Cortex of kidney (tissue), 1 donor: ENCODE results near the gene ITGAL.
"Not testable (repeated sequence)": the region's sequence is repeated elsewhere in the genome, so short reads cannot be mapped to it uniquely, and the experiment has no call there.

Experiments used
- DNase-seq: peaks from one replicate; lab custom pipeline; 2025; lab: John Stamatoyannopoulos, UW

ITGAL gene

DNA sequence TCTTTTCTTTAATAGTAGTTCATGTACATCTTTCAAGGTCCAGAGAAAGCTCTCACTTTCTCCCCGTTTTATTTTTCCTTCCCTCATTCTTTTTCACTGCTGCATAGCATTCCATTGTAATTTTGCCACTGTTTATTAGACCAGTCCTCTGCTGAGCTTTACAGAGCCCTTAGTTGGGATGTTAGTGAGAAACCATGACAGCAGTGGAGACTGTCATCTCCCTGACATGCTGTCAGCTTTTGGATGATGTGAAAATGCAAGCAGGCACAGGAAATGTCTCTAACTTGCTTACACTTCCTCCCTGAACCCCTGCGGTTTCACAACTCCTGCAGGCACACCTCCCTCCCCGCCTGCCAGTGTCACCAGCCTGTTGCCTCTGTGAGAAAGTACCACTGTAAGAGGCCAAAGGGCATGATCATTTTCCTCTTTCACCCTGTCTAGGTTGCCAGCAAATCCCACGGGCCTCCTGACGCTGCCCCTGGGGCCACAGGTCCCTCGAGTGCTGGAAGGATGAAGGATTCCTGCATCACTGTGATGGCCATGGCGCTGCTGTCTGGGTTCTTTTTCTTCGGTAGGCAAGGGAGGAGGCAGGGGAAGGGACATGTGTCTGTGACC lies at the start of gene ITGAL:
ITGAL (plus strand) TSS at position 415 of the 615 bp plus-strand sequence; CDS start at position 511, 96 bp downstream.
- DNase-seq = no peak

DNA sequence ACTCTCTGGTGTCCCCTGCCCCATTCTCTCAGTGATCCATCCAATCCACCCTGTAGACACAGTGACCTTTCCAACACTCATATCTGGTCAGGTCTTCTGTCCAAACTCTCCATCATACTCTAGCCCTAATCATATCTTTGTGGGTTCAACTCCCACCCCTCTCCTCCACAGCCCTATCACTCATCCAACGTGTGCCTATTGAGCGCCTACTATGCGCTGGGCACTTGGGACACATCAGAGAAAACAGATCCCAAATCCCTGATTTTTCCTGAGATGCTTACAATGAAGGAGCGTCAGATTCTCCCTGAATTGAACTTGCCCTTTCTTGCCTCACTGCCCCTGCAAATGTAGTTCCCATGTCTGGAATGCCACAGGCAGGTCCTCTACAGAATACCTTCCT lies 44.5 kb upstream of the ITGAL start:
- DNase-seq = no peak

DNA sequence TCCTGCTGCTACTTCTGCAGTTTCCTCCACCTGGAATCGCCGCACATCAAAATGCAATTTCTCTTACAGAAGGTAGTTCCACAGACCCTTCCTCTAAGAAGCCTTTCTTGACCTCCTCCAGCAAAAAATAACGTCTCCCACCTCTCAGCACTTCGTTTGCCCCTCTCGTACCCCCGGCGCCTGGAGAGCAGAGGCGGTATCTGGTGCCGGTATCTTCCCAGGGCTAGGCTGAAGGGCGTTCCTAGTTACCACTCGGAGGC lies 43.2 kb upstream of the ITGAL start:
- no peak for DNase-seq

DNA sequence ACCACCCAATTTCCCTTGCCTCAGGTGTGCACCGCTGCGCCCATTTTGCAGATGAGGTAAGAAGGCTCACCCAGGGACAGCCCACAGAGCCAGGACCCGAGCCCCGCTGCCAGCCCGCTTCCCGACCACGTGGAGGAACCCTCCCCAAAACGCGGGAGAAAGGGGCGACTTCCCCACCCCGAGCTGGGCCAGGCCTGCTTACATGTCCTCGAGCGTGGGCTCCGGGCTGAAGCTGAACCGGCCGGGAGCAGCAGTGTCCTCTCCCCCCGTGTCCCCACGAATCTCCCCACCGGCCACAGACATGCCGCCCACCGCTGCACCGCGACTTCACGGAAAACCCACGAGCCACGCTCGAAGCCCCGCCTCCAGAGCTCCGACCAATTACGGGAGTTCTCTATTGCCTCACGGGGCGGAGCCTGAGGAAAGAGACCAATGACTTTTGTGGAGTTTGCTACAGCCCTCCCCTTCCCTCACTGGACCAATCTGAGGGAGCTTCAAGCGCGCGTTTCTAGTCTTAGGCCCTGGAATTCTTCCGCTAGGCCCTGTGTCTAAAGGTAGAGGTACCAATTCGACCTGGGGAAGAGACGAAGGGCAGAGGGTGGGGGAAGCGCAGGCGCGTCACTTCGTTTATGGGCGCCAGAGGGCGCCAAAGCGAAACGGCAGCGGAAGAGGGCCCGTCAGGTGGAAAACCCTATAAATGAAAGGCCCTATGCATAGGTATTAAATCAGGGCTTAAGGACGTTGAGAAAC lies 42.7 kb upstream of the ITGAL start, which contains the start of gene DCTPP1:
DCTPP1 (minus strand) TSS at position 353 of the 750 bp plus-strand sequence; CDS start at position 303, 50 bp downstream.
- DNase-seq = no peak

DNA sequence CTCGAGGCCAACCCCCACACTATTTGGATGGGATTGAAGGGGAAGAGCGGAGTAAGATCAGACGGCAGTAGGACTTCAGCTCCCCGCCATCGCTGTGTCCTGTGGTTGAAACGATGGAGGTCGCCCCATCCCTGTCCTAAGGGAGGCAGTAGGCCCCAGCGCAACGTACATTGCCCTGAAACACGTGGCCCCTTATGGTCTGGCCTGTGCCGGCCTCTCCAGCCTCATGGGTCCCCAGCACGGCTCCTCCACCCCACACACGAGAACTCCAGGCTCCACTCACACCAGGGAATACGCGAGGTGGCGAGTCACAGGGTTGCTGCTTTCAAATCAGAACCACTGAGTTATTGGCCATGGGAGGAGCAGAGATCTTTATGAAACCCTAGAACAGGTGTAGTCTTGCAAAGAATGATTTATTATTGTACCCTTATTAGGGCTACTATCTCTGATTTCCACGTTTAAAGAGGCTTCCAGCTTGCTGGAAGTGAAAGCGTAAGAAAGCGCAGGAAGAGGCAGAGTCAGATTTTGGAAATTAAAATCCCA lies 42.0 kb upstream of the ITGAL start:
- DNase-seq = no peak

DNA sequence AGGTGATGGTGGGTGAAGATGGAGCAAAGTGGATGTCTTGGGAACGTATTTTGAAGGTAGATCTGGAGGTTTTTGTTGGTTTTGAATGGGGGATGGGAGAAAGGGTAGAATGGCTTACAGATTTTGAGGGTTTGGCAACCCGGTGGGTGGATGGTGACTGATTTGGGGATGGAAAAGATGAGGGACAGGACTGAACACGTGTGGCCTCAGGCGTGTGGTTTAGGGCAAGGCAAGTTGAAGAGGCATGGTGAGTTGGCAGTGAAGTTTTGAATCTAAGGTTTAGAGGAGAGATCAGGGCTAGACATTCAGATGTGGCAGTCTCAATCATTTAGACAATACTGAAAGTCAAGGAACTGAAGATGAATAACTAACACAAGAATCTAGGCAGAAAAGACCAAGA lies 37.7 kb upstream of the ITGAL start:
- DNase-seq = no peak

DNA sequence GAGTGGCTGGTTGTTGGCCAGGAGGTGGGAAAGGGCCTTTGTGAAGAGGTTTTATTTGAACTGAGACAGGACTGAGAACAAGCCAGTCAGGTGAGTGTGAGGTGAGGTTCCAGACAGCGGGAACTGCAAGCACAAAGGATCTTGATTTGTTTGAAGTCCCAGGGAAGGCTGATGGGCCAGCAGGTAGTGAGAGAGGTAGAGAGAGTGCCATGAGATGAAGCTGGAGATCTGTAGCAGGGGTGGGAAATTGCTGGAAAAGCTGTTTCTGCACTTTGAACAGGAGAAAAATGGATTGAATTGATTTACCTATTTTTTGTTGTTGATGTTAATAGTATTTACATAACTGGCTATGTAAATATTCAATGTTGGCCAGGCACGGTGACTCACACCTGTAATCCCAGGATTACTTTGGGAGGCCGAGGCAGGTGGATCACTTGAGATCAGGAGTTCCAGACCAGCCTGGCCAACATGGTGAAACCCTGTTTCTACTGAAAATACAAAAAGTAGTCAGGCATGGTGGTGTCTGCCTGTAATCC lies 35.0 kb upstream of the ITGAL start:
- no peak for DNase-seq

DNA sequence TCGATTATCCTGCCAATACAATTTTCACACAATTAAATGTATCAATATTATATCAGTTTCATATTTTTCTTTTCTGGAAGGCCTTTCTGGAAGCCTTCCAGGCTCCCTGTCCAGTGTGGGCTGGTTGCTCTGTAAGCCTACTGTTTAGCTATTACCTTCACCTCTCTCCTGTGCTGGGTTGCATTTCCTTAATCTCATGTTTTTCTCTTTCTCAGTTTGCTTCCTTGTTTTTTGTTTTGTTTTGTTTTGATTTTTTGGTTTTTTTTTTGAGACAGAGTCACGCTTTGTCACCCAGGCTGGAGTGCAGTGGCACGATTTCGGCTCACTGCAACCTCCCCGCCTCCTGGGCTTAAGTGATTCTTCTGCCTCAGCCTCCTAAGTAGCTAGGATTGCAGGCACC lies 33.7 kb upstream of the ITGAL start:
- no peak for DNase-seq

DNA sequence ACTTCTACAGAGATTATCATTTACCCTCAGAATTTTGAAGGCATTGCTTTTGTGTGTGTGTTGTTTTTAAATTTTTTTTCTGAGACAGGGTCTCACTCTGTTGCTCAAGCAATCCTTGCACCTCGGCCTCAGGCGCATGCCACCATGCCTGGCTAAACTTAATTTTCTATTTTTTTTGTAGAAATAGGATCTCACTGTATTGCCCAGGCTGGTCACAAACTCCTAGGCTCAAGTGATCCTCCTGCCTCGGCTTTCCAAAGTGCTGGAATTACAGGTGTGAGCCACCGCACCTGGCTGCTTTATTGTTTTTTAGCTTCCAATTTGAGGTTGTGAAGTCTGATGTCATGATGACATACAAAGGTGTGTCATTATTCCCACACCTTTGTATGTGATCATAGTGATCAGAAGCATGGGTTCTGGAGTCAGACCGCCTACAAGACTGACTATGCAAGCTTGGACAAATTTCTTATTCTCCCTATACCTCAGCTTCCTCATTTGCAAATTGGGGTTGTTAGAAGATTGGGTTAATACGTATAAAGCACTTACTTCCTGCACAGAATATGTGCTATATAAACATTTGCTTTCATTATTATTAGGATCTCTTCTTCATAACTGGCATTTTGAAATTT lies 32.7 kb upstream of the ITGAL start:
- no peak for DNase-seq

DNA sequence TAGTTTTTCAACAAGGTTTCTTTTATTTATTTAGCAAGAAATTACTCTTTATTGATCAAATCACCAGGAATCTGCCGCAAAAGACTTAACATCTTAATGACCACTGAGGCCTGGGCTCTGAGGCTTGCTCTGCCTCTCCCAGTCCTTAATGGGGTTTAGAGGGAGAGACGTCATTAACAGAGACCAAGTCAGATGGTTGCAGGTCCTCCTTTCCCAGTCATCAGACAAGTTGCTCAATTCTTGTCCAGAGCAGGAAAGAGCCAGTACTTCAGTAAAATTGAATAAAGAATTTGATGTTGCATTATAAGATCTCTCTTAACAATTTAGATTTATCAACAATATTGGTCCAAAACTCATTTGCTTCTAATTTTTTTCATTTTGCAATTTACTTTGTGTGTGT lies 28.9 kb upstream of the ITGAL start:
- DNase-seq = no peak

DNA sequence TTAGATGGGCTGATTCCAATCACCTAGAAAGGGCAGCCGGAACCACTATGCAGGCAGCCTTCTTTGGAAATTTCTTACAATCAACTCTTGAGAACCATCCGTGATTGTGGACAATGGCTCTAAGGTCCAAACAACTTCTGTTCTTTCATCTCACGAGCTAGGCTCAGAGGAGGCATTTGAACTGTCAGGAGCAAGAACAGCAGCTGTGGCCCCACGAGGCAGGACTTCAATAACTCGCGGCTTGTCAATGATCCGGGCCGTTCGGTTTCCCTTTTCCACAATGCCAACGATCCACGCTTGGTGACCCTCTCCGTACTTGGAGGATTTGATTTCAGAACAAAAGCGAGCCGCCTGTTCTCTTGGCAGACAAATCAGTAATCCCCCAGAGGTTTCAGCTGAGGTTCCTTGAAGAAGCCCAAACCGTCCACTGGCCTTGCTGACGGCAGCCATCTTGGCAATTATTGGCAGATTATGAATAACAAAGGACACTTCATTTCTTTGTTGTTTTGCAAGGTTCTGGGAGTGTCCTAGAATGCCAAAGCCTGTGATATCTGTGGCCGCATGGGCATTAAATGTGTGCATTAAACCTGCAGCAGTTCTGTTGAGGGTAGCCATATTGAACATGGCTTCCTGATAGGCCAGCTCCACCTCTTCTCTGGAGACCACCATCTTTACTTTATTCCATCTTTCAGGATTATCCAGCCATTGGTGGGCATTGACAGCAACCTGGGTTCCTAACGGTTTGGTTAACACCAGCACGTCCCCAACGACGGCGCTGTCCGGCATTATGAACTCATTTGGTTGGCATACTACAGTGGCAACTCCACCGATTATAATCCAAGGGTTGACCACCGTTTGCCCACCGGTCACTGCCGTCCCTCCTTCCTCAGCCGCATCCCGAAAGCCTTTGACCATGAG lies 28.1 kb upstream of the ITGAL start:
- DNase-seq = no peak

DNA sequence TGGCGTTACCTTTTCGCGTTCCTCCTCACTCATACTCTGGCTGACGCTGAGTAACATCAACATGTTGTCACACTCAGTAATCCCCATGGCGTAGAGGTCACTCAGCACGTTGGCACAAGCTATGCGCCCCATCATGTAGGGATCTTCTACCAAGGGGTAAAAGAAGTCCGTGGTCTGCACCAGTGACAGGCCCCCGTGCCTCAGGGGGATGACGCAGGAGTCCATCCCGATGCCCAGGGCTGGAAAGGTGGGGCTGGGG lies 27.5 kb upstream of the ITGAL start:
- DNase-seq = no peak

DNA sequence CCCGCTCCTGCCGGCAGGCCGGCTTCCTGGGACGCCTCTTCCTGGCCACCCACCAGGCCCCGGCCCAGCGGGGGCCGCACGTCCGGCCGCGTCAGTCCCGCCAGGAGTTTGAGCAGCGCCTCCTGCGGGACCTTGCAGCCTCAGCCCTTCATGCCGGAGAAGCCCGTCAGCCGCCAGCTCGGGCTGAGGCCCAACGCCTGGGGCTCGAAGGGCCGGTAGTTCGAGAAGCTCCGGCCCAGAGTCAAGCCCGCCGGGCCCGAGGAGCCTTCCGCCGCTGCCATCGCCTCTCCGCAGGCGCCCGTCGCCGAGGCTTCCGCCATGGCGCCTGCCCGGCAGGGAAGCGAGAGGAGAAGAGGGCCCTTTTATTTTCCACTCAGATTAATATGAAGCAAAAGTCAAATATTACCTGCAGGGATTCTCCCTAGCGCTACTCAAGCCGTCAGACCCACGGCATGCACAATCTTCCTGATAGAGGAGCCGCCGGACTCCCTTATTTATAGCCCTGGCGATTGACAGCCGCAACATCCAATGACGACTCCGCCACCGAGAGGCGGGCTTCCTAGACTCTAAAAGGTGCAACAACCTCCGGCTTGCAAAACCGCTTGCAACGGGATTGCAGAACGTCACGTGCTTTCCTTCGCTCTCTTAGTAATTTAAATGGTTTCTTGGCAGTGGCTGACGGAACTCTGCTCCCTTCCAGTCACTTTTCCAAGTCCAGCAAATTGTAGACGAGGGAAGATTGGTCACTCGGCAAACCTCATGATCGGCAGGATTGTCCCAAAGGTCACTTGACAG lies 26.9 kb upstream of the ITGAL start, which contains the start of gene SEPHS2:
SEPHS2 (minus strand) TSS at position 467 of the 795 bp plus-strand sequence; CDS start at position 320, 147 bp downstream.
- DNase-seq = no peak

DNA sequence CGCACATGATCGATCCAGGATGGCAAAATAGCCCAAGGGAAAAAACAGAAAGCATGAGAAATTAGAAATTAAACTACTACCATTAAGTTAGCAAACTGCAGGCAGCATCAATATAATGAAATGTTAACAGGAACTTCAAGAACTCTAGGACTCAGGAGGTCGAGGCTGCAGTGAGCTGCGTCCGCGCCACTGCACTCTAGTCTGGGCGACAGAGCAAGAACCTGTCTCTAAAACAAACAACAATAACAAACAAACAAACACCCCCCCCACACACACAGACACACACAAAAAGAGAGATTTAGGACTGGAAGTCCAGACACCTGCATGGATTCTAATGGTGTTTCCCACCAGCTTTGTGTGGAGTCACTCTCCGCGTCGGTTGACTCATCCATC lies 26.3 kb upstream of the ITGAL start:
- DNase-seq = no peak

DNA sequence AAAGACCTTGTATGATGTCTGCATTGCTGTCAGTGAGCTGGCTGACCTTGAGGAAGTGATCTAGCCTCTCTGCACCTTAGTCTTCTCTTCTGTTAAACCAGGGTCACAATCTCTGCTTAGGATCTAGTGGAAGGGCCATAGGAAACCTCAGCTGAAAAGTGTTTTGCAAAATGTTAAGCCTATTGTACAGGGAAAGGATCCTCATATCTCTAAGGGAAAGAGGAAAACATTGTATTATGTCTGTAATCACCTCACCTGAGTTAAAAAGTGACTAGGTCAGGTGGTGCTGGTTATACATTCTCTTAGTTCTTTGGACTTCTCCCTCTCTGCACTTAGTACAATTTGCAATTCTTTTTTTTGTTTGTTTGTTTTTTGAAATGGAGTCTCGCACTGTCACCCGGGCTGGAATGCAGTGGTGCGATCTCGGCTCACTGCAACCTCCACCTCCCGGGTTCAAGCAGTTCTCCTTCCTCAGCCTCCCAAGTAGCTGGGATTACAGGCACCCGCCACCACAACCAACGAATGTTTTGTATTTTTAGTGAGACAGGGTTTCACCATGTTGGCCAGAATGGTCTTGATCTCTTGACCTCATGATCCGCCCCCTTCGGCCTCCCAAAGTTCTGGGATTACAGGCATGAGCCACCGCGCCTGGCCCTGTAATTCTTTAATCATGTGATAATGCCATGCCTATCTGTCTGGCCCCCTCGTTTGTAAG lies 24.9 kb upstream of the ITGAL start:
- DNase-seq = no peak

DNA sequence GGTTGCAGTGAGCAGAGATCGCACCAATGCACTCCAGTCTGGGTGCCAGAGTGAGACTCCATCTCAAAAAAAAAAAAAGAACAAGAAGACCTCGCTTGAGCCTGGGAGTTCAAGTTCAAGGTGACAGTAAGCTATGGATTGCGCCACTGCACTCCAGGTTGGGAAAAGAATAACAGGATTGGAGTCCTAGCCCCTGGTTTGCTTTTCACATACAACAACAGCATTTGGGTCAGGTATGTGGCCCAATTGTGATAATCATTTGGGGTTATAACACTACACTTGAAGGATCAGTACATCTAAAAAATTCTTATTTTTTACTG lies 23.5 kb upstream of the ITGAL start:
- DNase-seq = no peak

DNA sequence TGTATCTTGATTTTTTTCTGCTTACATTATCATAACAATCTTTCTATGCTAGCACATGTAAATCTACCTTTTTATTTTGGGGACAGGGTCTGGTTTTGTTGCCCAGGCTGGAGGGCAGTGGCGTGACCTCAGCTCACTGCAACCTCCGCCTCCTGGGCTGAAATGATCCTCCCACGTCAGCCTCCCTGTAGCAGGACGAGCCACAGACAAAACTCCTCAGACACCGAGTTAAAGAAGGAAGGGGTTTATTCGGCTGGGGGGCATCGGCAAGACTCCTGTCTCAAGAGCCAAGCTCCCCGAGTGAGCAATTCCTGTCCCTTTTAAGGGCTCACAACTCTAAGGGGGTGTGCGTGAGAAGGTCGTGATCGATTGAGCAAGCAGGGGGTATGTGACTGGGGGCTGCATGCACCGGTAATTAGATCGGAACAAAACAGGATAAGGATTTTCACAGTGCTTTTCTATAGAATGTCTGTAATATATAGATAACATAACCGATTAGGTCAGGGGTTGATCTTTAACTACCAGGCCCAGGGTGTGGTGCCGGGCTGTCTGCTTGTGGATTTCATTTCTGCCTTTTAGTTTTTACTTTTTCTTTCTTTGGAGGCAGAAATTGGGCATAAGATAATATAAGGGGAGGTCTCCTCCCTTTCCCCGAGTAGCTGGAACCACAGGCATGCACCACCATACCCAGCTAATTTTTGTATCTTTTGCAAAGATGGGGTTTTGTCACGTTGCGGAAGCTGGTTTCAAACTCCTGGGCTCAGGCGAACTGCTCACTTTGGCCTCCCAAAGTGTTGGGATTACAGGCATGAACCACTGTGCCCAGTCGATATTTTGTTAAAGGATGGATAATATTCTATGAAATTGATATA lies 19.6 kb upstream of the ITGAL start:
- DNase-seq = not testable (repeated sequence)

DNA sequence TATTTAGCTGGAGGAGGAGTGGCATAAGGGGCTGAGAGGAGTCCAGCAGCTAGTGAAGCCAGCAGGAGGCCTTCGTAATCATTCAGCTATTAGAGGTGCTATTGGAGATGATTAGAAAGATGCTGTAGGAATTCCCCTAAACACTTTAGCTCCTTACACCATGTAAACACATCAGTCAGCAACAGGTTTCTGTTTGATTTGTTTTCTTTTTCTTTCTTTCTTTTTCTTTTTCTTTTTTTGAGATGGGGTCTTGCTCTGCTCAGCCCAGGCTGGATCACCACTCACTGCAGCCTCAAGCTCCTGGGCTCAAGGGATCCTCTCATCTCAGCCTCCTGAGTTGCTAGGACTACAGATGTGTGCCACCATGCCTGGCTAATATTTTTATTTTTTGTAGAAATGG lies 16.2 kb upstream of the ITGAL start:
- no peak for DNase-seq

DNA sequence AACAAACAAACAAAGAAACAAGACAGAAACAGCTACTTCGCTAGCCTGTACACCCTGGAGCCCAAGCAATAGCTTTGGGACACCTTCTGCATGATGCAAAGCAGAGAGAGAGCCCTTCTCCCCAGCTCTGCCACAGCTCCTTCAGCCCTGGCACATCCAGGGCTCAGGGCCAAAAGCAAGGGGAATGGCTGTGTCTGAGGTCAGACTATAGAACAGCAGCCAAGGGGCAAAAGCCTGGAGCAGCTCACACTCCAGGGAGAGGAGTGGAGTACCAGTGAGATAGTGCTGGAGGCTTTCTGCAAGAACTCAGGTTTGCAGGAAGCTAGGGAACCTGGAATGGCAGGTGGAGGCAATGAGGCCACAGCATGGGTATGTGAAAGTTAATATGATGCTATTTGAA lies 15.3 kb upstream of the ITGAL start:
- no peak for DNase-seq
